ENCODE measurements around the gene SLC47A2.

- TF ChIP-seq GATA3 (IDR thresholded peaks at IDR 0.05; ENCODE audit: low read depth, low read length) (no peak), GATA2 (IDR thresholded peaks at IDR 0.05; ENCODE audit: low read depth, low read length) (no peak)
These were observed 28.8 kb upstream of the SLC47A2 start for GRCh38 chr17:19744922-19745757.
